ENCODE data around the gene EVA1B. TPM values are rescaled to one million over a fixed set of nuclear protein-coding genes. Genes with fewer than 3 reads are reported as not detected.

The EVA1B gene
- total and polyA plus RNA-seq, 2 of the 13 experiments (the other 11 are each of a cell fraction or from before 2014, with no cell fraction given), result 3.9 to 6.6 TPM

GRCh38 chr1:36322041-36322785, 1.2 kb downstream of the EVA1B start:
- no peak overlapping the region for H2AFZ ChIP-seq (ENCODE audit: low read length)
- no peak for FAIRE-seq
- no TSS peak for BruUV-seq (replicated peaks)
- POLR2A ChIA-PET, result interaction anchor here (1.1 to 3.5 kb wide), 3 partner anchors 15 to 79 kb away, joined by 4 to 58 read pairs (median 29); partner anchors contain the start of gene SH3D21
- no peaks in the 10 kb centered on the region for H4K20me1 ChIP-seq (ENCODE audit: insufficient read depth, low read length)
- H3K9me3 ChIP-seq (ENCODE audit: low read length), result no peaks in the 10 kb centered on the region
- no peak overlapping the region for H3K27ac ChIP-seq (ENCODE audit: extremely low read length, insufficient read depth, low read length)
- in situ Hi-C loops (cut with HindIII; ENCODE audit: extremely low pct_ligation_motif_present, low pct_unique_long_range_greater_than_20kb), result no loop called here
- peaks cover 30% of the 10 kb centered on the region for H3K4me1 ChIP-seq (ENCODE audit: insufficient read depth, low read length)
- H3K4me3 ChIP-seq (replicated peaks in 1 of 3; ENCODE audit: insufficient read depth in 1 of 3, low read depth in 2 of 3, low read length in 3 of 3), result peak overlapping the region in 1 of 3 experiments; percentile 72; a peak in 1 of 6 replicates
- no peak for ATAC-seq
- intact Hi-C loops (cut with micrococcal nuclease; ENCODE audit: unreplicated experiment), result no loop called here
- WGBS (ENCODE audit: low lambda C conversion rate), result 97% methylated on average over 41 of the region's 67 CpGs
- TF ChIP-seq ZBTB38 (CRISPR knock-in tag; IDR thresholded peaks at IDR 0.05) (peak; percentile 67), AGO2 (optimal IDR thresholded peaks at IDR 0.05; ENCODE audit: low read depth, low read length) (peak; percentile 5), ZNF441 (CRISPR knock-in tag; IDR thresholded peaks at IDR 0.05; ENCODE audit: borderline replicate concordance) (no peak), RBFOX2 (IDR thresholded peaks at IDR 0.05; ENCODE audit: low read depth, low read length) (peak; percentile 51; the same call in 1 of the 2 replicates)
- no peak overlapping the region for H3K9ac ChIP-seq (ENCODE audit: insufficient read depth, low read depth, low read length)
- DNase-seq (ENCODE audit: low spot score), result no peak
- no peaks in the 10 kb centered on the region for H3K79me2 ChIP-seq (ENCODE audit: insufficient read depth, low read length)
- no peak overlapping the region for H3K4me2 ChIP-seq (ENCODE audit: low read depth, low read length)
- CTCF ChIA-PET (ENCODE audit: low intra/inter-chr PET ratio, low total read pairs), result no interaction called here
- H3K36me3 ChIP-seq (replicated peaks in 1 of 2; ENCODE audit: control insufficient read depth in 1 of 2, insufficient read depth in 2 of 2, low read length in 2 of 2), result no peaks in the 10 kb centered on the region
- H3K27me3 ChIP-seq (ENCODE audit: control insufficient read depth in 1 of 2, insufficient read depth in 2 of 2, low read length in 2 of 2), result no peaks in the 10 kb centered on the region; a peak in 1 of 5 replicates

DNA sequence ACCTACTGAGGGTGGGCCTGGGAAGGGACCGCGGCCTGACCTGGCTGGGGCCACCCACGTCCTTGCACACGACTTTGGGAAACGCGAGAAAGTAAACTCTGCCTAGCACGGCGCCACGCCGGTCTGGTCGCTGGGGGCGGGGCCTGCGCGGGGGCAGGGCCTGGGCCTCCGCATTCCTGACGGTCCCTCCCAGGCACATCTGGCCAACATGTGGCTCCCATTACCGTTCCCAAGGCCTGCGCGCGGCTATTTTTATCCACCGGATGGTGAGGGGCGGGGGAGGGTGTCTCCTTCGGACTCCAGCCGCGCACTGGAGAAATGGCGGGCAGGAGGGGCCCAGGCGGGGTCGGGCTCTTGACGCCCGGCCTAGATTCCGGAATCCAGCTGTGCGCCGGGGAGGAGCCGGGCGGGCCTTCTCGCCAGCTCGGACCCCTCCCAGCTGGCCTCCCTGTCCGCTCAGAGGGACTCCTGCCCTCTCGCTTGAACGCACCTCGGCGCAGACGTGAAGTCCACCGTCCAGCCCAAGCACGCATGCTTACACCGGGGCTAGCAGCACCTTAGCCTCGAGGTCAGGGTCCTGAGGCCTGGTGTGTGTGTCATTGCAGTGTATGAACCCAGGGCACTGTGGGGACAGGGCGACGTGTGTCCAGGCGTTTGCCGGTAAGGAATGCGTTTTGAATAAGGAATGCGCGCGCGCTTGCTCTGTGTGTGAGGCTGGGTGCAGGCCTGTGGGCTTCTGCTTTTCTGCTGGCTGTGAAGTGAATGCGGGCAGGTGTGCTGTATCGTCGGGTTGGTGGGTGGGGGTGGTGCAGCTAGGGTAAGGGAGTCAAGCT, 2.1 kb downstream of the EVA1B start:
- TSS peak; percentile 14 for BruUV-seq (replicated peaks)
- POLR2A ChIA-PET, result no interaction called here
- intact Hi-C loops (cut with micrococcal nuclease; ENCODE audit: unreplicated experiment), result no loop called here
- 97% methylated on average over 39 of the region's 59 CpGs for WGBS (ENCODE audit: low lambda C conversion rate)
- Histone ChIP-seq H3K79me2 (ENCODE audit: insufficient read depth, low read length) (no peaks in the 10 kb centered on the region), H3K27me3 (ENCODE audit: control insufficient read depth in 1 of 2, insufficient read depth in 2 of 2, low read length in 2 of 2) (no peaks in the 10 kb centered on the region; a peak in 1 of 5 replicates), H4K20me1 (ENCODE audit: insufficient read depth, low read length) (no peaks in the 10 kb centered on the region), H3K4me1 (ENCODE audit: insufficient read depth, low read length) (peaks cover 22% of the 10 kb centered on the region), H3K4me3 (replicated peaks in 1 of 3; ENCODE audit: insufficient read depth in 1 of 3, low read depth in 2 of 3, low read length in 3 of 3) (no peak overlapping the region), H2AFZ (ENCODE audit: low read length) (no peak overlapping the region), H3K9ac (ENCODE audit: insufficient read depth, low read depth, low read length) (no peak overlapping the region), H3K9me3 (ENCODE audit: low read length) (no peaks in the 10 kb centered on the region), H3K36me3 (replicated peaks in 1 of 2; ENCODE audit: control insufficient read depth in 1 of 2, insufficient read depth in 2 of 2, low read length in 2 of 2) (no peaks in the 10 kb centered on the region), H3K27ac (ENCODE audit: extremely low read length, insufficient read depth, low read length) (no peak overlapping the region), H3K4me2 (ENCODE audit: low read depth, low read length) (no peak overlapping the region)
- FAIRE-seq, result no peak
- no peak for DNase-seq (ENCODE audit: low spot score)
- in situ Hi-C loops (cut with HindIII; ENCODE audit: extremely low pct_ligation_motif_present, low pct_unique_long_range_greater_than_20kb), result no loop called here
- no peak for TF ChIP-seq SOX6 (IDR thresholded peaks at IDR 0.05)
- no peak for TF ChIP-seq SOX6 (CRISPR knock-in tag; IDR thresholded peaks at IDR 0.05)
- TF ChIP-seq ZBTB33 (CRISPR knock-in tag; IDR thresholded peaks at IDR 0.05), result peak; percentile 58
- peak; percentile 44; the same call in 1 of the 2 replicates for TF ChIP-seq RBFOX2 (IDR thresholded peaks at IDR 0.05; ENCODE audit: low read depth, low read length)
- peak; percentile 18 for TF ChIP-seq AGO2 (optimal IDR thresholded peaks at IDR 0.05; ENCODE audit: low read depth, low read length)
- no peak for TF ChIP-seq SMAD3 (CRISPR knock-in tag; IDR thresholded peaks at IDR 0.05)
- CTCF ChIA-PET (ENCODE audit: low intra/inter-chr PET ratio, low total read pairs), result no interaction called here
- no peak for ATAC-seq
